GM23338 (cell line): ENCODE results near the gene RUNX1. TPM values are rescaled to one million over a fixed set of nuclear protein-coding genes. Genes with fewer than 3 reads are reported as not detected.

Experiments used
- ATAC-seq: fragments of 200-7000 bp; cut with Tn5 transposase; 3 replicates; pipeline ENCODE4 v1.9.1; 2020
- DNase-seq: peaks from one replicate; pipeline ENCODE4 v3.0.0-alpha.2; 2015; ENCODE audit warnings: low spot score
- H2AFZ ChIP-seq: fragments of 200-600 bp; sonication (generic); 2 replicates; pipeline ENCODE4 v1.8.0; 2016; ENCODE audit warnings: antibody characterized with exemption, mild to moderate bottlenecking, moderate library complexity
- H3F3A ChIP-seq: fragments of 200-600 bp; sonication (generic); replicated peaks from 2 replicates; pipeline ENCODE4 v1.8.0; 2017; ENCODE audit warnings: antibody characterized with exemption, mixed run types, low read depth
- H3K27ac ChIP-seq: fragments of 200-600 bp; sonication (generic); 2 replicates; pipeline ENCODE4 v1.6.1; 2016; ENCODE audit warnings: low read depth
- H3K27me3 ChIP-seq: fragments of 200-600 bp; sonication (generic); 2 replicates; pipeline ENCODE4 v1.8.0; 2016; ENCODE audit warnings: mild to moderate bottlenecking, mixed run types, moderate library complexity; ENCODE audit not compliant: insufficient read depth
- H3K36me3 ChIP-seq: fragments of 200-600 bp; sonication (generic); 2 replicates; pipeline ENCODE4 v1.8.0; 2016; ENCODE audit warnings: mild to moderate bottlenecking; ENCODE audit not compliant: insufficient read depth
- H3K4me1 ChIP-seq: fragments of 200-600 bp; sonication (generic); 2 replicates; pipeline ENCODE4 v1.8.0; 2016; ENCODE audit warnings: mild to moderate bottlenecking, moderate library complexity; ENCODE audit not compliant: insufficient read depth
- H3K4me2 ChIP-seq: fragments of 200-600 bp; sonication (generic); 2 replicates; pipeline ENCODE4 v1.7.1; 2017; ENCODE audit warnings: mixed run types
- H3K4me3 ChIP-seq: fragments of 200-600 bp; sonication (generic); 2 replicates; pipeline ENCODE4 v1.6.1; 2016; ENCODE audit warnings: mixed run types
- H3K79me2 ChIP-seq: fragments of 200-600 bp; sonication (generic); replicated peaks from 2 replicates; pipeline ENCODE4 v1.8.0; 2017; ENCODE audit warnings: mild to moderate bottlenecking; ENCODE audit not compliant: insufficient read depth
- H3K9me2 ChIP-seq: fragments of 200-600 bp; sonication (generic); 2 replicates; pipeline ENCODE4 v1.8.0; 2017; ENCODE audit not compliant: insufficient read depth
- H4K20me1 ChIP-seq: fragments of 200-600 bp; sonication (generic); replicated peaks from 2 replicates; pipeline ENCODE4 v1.8.0; 2017; ENCODE audit warnings: mild to moderate bottlenecking; ENCODE audit not compliant: insufficient read depth
- H3K27ac Mint-ChIP-seq: 2 replicates; pipeline ENCODE4 v1.8.0; 2020; ENCODE audit warnings: inconsistent platforms, mild to moderate bottlenecking, moderate library complexity, mixed read lengths
- H3K27me3 Mint-ChIP-seq: 3 replicates; pipeline ENCODE4 v1.8.0; 2022; ENCODE audit warnings: low read depth, mild to moderate bottlenecking, moderate library complexity, mixed read lengths, inconsistent platforms; ENCODE audit not compliant: insufficient read depth, poor library complexity
- H3K36me3 Mint-ChIP-seq: 3 replicates; pipeline ENCODE4 v1.8.0; 2021; ENCODE audit warnings: low read depth, mild to moderate bottlenecking, inconsistent platforms, moderate library complexity, mixed read lengths
- H3K4me1 Mint-ChIP-seq: 3 replicates; pipeline ENCODE4 v1.8.0; 2020; ENCODE audit warnings: mild to moderate bottlenecking, inconsistent platforms, mixed read lengths
- H3K4me3 Mint-ChIP-seq: 3 replicates; pipeline ENCODE4 v1.8.0; 2021; ENCODE audit warnings: moderate library complexity, mild to moderate bottlenecking, inconsistent platforms, mixed read lengths
- H3K9me3 Mint-ChIP-seq: 3 replicates; pipeline ENCODE4 v1.8.0; 2020; ENCODE audit warnings: moderate library complexity, mild to moderate bottlenecking, inconsistent platforms, mixed read lengths
- CREB1 ChIP-seq: fragments of 250-450 bp; sonication (Bioruptor Pico); IDR thresholded peaks from 2 replicates; pipeline ENCODE4 v1.5.0; 2020; ENCODE audit warnings: low read depth, mild to moderate bottlenecking, moderate library complexity
- EZH2 ChIP-seq: fragments of 200-600 bp; sonication (generic); IDR thresholded peaks from one replicate; pipeline ENCODE4 v1.8.0; 2017; ENCODE audit warnings: antibody characterized with exemption, mild to moderate bottlenecking, low read depth; ENCODE audit not compliant: unreplicated experiment
- EZH2phosphoT487 ChIP-seq: fragments of 200-600 bp; sonication (generic); IDR thresholded peaks from one replicate; pipeline ENCODE4 v1.8.1; 2018; ENCODE audit warnings: antibody characterized with exemption; ENCODE audit not compliant: unreplicated experiment
- JUNB ChIP-seq: IDR thresholded peaks from one replicate; pipeline ENCODE4 v1.6.1; 2016; ENCODE audit warnings: antibody characterized with exemption; ENCODE audit not compliant: unreplicated experiment
- NANOG ChIP-seq: IDR thresholded peaks from 2 replicates; pipeline ENCODE4 v1.6.1; 2016; ENCODE audit warnings: antibody characterized with exemption, borderline replicate concordance
- POLR2AphosphoS5 ChIP-seq: IDR thresholded peaks from 2 replicates; pipeline ENCODE4 v1.6.1; 2016; ENCODE audit warnings: antibody characterized with exemption, low read depth
- STAT1 ChIP-seq: IDR thresholded peaks from one replicate; pipeline ENCODE4 v1.6.1; 2016; ENCODE audit warnings: antibody characterized with exemption; ENCODE audit not compliant: unreplicated experiment
- ZNF114 ChIP-seq: fragments of 250-450 bp; sonication (Bioruptor Pico); IDR thresholded peaks from 2 replicates; pipeline ENCODE4 v1.5.0; 2020; ENCODE audit warnings: mild to moderate bottlenecking, moderate library complexity
- polyA plus RNA-seq: library from polyadenylated mRNA; unstranded; fragments of >200 nt; fragmentation: Nextera tagmentation; extraction: Ambion mirVana; gene quantifications from 2 replicates; pipeline ENCODE4 v1.2.1, GENCODE V29; 2016
- total RNA-seq: library from RNA; depleted of rRNA; stranded (reverse); fragments of >200 nt; shearing (Covaris generic); gene quantifications from 2 replicates; pipeline ENCODE4 v1.2.3, GENCODE V29; 2014
- TF ChIP-seq, protein P1 (sequence below): IDR thresholded peaks from one replicate; pipeline ENCODE4 v1.6.1; 2018; ENCODE audit warnings: antibody characterized with exemption; ENCODE audit not compliant: unreplicated experiment
- TF ChIP-seq, protein P2 (sequence below), 2 experiments: fragments of 200-600 bp in 1 of 2; sonication (generic) in 1 of 2; conservative IDR thresholded peaks; 2 replicates each; pipeline versions ENCODE4 v1.5.1 to v1.6.1; 2016 to 2017; ENCODE audit warnings: antibody characterized with exemption in 2 of 2, low read depth in 2 of 2, mild to moderate bottlenecking in 2 of 2, moderate library complexity in 1 of 2
- TF ChIP-seq, protein P3 (sequence below): fragments of 250-450 bp; sonication (Bioruptor Pico); IDR thresholded peaks from 2 replicates; pipeline ENCODE4 v1.5.0; 2020; ENCODE audit warnings: mild to moderate bottlenecking, moderate library complexity

The RUNX1 gene
- total and polyA plus RNA-seq, 2 experiments from 2014 or later, result 0.29 to 1.1 TPM

DNA sequence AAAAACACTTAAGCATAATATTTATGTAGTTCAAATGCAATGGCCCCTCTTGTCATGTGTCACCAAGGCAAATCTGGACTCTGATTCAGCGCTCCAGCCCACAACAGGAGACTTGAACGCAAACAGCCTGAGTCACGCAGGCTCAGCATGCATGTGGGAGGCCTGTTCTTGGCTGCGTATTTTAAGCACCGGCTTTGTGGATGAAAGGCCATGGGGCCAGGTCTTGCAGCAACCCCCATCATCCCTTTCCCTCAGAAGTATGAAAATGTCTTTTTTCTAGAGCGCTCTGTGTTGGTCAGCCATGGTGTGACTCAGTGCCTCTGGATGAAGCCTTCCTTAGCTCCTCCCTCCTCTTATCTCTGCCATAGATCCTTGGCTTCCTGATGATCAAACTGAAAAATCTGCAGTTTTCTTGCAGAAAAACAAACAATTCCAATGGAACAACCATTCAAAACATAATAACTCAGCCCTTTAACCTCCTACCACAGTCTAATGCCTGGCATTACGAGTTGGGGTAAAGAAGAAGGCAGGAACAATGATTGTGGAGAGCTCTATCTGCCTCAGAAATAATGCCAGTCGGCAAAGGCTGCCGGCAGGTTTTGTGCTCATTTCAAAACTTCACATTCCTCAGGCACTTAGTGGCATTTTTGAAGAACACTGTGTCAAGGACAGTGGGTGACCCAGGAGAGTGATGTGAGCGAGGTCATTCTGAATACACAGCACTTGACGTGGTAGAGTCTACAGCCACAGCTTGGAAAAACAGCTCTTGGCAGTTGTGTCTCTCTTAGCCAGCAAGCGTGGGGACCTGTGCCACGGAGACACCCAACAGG is 212.8 kb downstream of the RUNX1 start:
- Histone ChIP-seq H3K4me3 (no peak overlapping the region), H3K27me3 (no peaks in the 10 kb centered on the region), H2AFZ (no peak overlapping the region), H3K4me1 (peaks cover 20% of the 10 kb centered on the region), H3K36me3 (no peaks in the 10 kb centered on the region), H3K9me2 (no peaks in the 10 kb centered on the region), H3F3A (no peaks in the 10 kb centered on the region), H4K20me1 (no peaks in the 10 kb centered on the region), H3K79me2 (no peaks in the 10 kb centered on the region), H3K27ac (no peak overlapping the region), H3K4me2 (peak overlapping the region; percentile 29)
- DNase-seq, result no peak
- Mint-ChIP-seq H3K36me3 (no peaks in the 10 kb centered on the region), H3K4me3 (no peak overlapping the region; the same call in 2 of the 3 replicates), H3K9me3 (no peaks in the 10 kb centered on the region), H3K27ac (0 out of 2 replicates have a peak overlapping the region, but pooled peaks have one; percentile 22), H3K4me1 (peaks cover 44% of the 10 kb centered on the region), H3K27me3 (peaks cover 7% of the 10 kb centered on the region)
- TF ChIP-seq, protein P1, sequence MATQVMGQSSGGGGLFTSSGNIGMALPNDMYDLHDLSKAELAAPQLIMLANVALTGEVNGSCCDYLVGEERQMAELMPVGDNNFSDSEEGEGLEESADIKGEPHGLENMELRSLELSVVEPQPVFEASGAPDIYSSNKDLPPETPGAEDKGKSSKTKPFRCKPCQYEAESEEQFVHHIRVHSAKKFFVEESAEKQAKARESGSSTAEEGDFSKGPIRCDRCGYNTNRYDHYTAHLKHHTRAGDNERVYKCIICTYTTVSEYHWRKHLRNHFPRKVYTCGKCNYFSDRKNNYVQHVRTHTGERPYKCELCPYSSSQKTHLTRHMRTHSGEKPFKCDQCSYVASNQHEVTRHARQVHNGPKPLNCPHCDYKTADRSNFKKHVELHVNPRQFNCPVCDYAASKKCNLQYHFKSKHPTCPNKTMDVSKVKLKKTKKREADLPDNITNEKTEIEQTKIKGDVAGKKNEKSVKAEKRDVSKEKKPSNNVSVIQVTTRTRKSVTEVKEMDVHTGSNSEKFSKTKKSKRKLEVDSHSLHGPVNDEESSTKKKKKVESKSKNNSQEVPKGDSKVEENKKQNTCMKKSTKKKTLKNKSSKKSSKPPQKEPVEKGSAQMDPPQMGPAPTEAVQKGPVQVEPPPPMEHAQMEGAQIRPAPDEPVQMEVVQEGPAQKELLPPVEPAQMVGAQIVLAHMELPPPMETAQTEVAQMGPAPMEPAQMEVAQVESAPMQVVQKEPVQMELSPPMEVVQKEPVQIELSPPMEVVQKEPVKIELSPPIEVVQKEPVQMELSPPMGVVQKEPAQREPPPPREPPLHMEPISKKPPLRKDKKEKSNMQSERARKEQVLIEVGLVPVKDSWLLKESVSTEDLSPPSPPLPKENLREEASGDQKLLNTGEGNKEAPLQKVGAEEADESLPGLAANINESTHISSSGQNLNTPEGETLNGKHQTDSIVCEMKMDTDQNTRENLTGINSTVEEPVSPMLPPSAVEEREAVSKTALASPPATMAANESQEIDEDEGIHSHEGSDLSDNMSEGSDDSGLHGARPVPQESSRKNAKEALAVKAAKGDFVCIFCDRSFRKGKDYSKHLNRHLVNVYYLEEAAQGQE, result no peak
- TF ChIP-seq, protein P2, sequence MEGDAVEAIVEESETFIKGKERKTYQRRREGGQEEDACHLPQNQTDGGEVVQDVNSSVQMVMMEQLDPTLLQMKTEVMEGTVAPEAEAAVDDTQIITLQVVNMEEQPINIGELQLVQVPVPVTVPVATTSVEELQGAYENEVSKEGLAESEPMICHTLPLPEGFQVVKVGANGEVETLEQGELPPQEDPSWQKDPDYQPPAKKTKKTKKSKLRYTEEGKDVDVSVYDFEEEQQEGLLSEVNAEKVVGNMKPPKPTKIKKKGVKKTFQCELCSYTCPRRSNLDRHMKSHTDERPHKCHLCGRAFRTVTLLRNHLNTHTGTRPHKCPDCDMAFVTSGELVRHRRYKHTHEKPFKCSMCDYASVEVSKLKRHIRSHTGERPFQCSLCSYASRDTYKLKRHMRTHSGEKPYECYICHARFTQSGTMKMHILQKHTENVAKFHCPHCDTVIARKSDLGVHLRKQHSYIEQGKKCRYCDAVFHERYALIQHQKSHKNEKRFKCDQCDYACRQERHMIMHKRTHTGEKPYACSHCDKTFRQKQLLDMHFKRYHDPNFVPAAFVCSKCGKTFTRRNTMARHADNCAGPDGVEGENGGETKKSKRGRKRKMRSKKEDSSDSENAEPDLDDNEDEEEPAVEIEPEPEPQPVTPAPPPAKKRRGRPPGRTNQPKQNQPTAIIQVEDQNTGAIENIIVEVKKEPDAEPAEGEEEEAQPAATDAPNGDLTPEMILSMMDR (conservative IDR thresholded peaks at IDR 0.05; ENCODE audit: low read depth in 2 of 2), result no peak
- TF ChIP-seq JUNB, result no peak
- no peak for TF ChIP-seq POLR2AphosphoS5
- no peak for TF ChIP-seq STAT1
- TF ChIP-seq EZH2phosphoT487, result no peak
- TF ChIP-seq, protein P3, sequence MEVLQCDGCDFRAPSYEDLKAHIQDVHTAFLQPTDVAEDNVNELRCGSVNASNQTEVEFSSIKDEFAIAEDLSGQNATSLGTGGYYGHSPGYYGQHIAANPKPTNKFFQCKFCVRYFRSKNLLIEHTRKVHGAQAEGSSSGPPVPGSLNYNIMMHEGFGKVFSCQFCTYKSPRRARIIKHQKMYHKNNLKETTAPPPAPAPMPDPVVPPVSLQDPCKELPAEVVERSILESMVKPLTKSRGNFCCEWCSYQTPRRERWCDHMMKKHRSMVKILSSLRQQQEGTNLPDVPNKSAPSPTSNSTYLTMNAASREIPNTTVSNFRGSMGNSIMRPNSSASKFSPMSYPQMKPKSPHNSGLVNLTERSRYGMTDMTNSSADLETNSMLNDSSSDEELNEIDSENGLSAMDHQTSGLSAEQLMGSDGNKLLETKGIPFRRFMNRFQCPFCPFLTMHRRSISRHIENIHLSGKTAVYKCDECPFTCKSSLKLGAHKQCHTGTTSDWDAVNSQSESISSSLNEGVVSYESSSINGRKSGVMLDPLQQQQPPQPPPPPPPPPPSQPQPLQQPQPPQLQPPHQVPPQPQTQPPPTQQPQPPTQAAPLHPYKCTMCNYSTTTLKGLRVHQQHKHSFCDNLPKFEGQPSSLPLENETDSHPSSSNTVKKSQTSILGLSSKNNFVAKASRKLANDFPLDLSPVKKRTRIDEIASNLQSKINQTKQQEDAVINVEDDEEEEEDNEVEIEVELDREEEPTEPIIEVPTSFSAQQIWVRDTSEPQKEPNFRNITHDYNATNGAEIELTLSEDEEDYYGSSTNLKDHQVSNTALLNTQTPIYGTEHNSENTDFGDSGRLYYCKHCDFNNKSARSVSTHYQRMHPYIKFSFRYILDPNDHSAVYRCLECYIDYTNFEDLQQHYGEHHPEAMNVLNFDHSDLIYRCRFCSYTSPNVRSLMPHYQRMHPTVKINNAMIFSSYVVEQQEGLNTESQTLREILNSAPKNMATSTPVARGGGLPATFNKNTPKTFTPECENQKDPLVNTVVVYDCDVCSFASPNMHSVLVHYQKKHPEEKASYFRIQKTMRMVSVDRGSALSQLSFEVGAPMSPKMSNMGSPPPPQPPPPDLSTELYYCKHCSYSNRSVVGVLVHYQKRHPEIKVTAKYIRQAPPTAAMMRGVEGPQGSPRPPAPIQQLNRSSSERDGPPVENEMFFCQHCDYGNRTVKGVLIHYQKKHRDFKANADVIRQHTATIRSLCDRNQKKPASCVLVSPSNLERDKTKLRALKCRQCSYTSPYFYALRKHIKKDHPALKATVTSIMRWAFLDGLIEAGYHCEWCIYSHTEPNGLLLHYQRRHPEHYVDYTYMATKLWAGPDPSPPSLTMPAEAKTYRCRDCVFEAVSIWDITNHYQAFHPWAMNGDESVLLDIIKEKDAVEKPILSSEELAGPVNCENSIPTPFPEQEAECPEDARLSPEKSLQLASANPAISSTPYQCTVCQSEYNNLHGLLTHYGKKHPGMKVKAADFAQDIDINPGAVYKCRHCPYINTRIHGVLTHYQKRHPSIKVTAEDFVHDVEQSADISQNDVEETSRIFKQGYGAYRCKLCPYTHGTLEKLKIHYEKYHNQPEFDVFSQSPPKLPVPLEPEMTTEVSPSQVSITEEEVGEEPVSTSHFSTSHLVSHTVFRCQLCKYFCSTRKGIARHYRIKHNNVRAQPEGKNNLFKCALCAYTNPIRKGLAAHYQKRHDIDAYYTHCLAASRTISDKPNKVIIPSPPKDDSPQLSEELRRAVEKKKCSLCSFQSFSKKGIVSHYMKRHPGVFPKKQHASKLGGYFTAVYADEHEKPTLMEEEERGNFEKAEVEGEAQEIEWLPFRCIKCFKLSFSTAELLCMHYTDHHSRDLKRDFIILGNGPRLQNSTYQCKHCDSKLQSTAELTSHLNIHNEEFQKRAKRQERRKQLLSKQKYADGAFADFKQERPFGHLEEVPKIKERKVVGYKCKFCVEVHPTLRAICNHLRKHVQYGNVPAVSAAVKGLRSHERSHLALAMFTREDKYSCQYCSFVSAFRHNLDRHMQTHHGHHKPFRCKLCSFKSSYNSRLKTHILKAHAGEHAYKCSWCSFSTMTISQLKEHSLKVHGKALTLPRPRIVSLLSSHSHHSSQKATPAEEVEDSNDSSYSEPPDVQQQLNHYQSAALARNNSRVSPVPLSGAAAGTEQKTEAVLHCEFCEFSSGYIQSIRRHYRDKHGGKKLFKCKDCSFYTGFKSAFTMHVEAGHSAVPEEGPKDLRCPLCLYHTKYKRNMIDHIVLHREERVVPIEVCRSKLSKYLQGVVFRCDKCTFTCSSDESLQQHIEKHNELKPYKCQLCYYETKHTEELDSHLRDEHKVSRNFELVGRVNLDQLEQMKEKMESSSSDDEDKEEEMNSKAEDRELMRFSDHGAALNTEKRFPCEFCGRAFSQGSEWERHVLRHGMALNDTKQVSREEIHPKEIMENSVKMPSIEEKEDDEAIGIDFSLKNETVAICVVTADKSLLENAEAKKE (CRISPR knock-in tag), result no peak
- TF ChIP-seq CREB1, result no peak
- no peak for TF ChIP-seq NANOG
- no peak for TF ChIP-seq ZNF114 (CRISPR knock-in tag)
- no peak for TF ChIP-seq EZH2
- peak; percentile 34; the same call in 2 of the 3 replicates for ATAC-seq
